HG03378 (cell line): ENCODE results near the gene SLC16A4.

Experiments used
- ATAC-seq: cut with Tn5 transposase; IDR thresholded peaks from one replicate; pipeline ENCODE4 v1.9.1; 2021; ENCODE audit warnings: mild to moderate bottlenecking, moderate library complexity; ENCODE audit not compliant: unreplicated experiment

The SLC16A4 gene

GRCh38 chr1:110361856-110362255 is 29.0 kb downstream of the SLC16A4 start:
- ATAC-seq, result no peak

- ATAC-seq, result no peak
Measured at GRCh38 chr1:110360431-110360830, 30.4 kb downstream of the SLC16A4 start.

GRCh38 chr1:110356379-110356778 is 34.4 kb downstream of the SLC16A4 start:
- no peak for ATAC-seq

GRCh38 chr1:110355321-110355720 is 35.5 kb downstream of the SLC16A4 start:
- ATAC-seq, result no peak

- ATAC-seq, result no peak
Measured at GRCh38 chr1:110350360-110350759, 40.5 kb downstream of the SLC16A4 start.

GRCh38 chr1:110348771-110349170 is 42.1 kb downstream of the SLC16A4 start:
- ATAC-seq, result no peak

GRCh38 chr1:110348050-110348449 is 42.8 kb downstream of the SLC16A4 start:
- ATAC-seq, result no peak

- no peak for ATAC-seq
Measured at GRCh38 chr1:110347182-110347893, 43.5 kb downstream of the SLC16A4 start.

- ATAC-seq, result no peak
Measured at GRCh38 chr1:110346690-110347089, 44.1 kb downstream of the SLC16A4 start.

- no peak for ATAC-seq
Measured at GRCh38 chr1:110345480-110345879, 45.3 kb downstream of the SLC16A4 start.

- ATAC-seq, result no peak
Measured at GRCh38 chr1:110344152-110344551, 46.7 kb downstream of the SLC16A4 start.

- ATAC-seq, result no peak
Measured at GRCh38 chr1:110343249-110343648, 47.6 kb downstream of the SLC16A4 start.

- ATAC-seq, result no peak
Measured at GRCh38 chr1:110341872-110342331, 48.9 kb downstream of the SLC16A4 start.

- no peak for ATAC-seq
Measured at GRCh38 chr1:110341146-110341871, 49.5 kb downstream of the SLC16A4 start.

- ATAC-seq, result no peak
Measured at GRCh38 chr1:110340207-110340468, 50.7 kb downstream of the SLC16A4 start.

GRCh38 chr1:110339407-110340206 is 51.2 kb downstream of the SLC16A4 start:
- no peak for ATAC-seq

GRCh38 chr1:110338886-110339406 is 51.9 kb downstream of the SLC16A4 start, which contains the start of gene RBM15:
RBM15 (plus strand) TSS chr1:110339377; CDS start chr1:110339406, 29 bp downstream.
- ATAC-seq, result peak; percentile 79

- peak; percentile 61 for ATAC-seq
Measured at GRCh38 chr1:110338309-110338885, 52.4 kb downstream of the SLC16A4 start.

GRCh38 chr1:110337704-110338308 is 53.0 kb downstream of the SLC16A4 start:
- no peak for ATAC-seq

GRCh38 chr1:110336300-110337039 is 54.4 kb downstream of the SLC16A4 start:
- no peak for ATAC-seq
